ENCODE measurements around the gene PIANP. TPM values are rescaled to one million over a fixed set of nuclear protein-coding genes. Genes with fewer than 3 reads are reported as not detected.

Gene PIANP
- total and polyA plus RNA-seq, 2 of the 4 experiments (the other 2 are of a cell fraction), result 0.18 to 6.8 TPM

- Histone ChIP-seq H2BK5ac (ENCODE audit: low read depth, low read length, poor library complexity, severe bottlenecking) (no peak overlapping the region), H2AK5ac (ENCODE audit: low read depth, low read length) (no peak overlapping the region), H2BK15ac (ENCODE audit: low read depth, low read length) (no peak overlapping the region), H3K4me1 (ENCODE audit: control insufficient read depth, insufficient read depth, low read length) (no peaks in the 10 kb centered on the region), H3K27ac (ENCODE audit: insufficient read depth, low read length) (no peak overlapping the region), H4K8ac (ENCODE audit: low read depth in 2 of 2, low read length in 2 of 2) (no peak overlapping the region), H4K20me1 (ENCODE audit: insufficient read depth, low read length) (no peaks in the 10 kb centered on the region), H3K9me3 (ENCODE audit: control insufficient read depth, insufficient read depth, low read length) (peaks cover 19% of the 10 kb centered on the region), H3K36me3 (ENCODE audit: control insufficient read depth, insufficient read depth, low read length) (peaks cover 12% of the 10 kb centered on the region), H3K9me1 (ENCODE audit: insufficient read depth, low read length) (no peaks in the 10 kb centered on the region), H4K5ac (ENCODE audit: low read depth, low read length) (no peak overlapping the region), H3K23ac (ENCODE audit: low read depth, low read length) (no peak overlapping the region), H2BK120ac (ENCODE audit: low read depth, low read length) (no peak overlapping the region), H3K14ac (replicated peaks; ENCODE audit: low read depth, low read length) (no peak overlapping the region), H3K56ac (ENCODE audit: extremely low read depth, insufficient read depth, low read length) (no peak overlapping the region), H3K4me2 (ENCODE audit: low read depth, low read length) (no peak overlapping the region), H3K4me3 (ENCODE audit: insufficient read depth, low read depth, low read length) (no peak overlapping the region), H3K27me3 (ENCODE audit: control insufficient read depth, insufficient read depth, low read length) (peaks cover 20% of the 10 kb centered on the region), H3K79me1 (ENCODE audit: low read depth in 1 of 2, low read length in 2 of 2) (no peaks in the 10 kb centered on the region), H2AK9ac (replicated peaks; ENCODE audit: low read depth, low read length, poor library complexity) (no peak overlapping the region), H2AFZ (replicated peaks; ENCODE audit: low read length, poor library complexity) (peak overlapping the region; percentile 48), H3K18ac (ENCODE audit: low read depth, low read length) (no peak overlapping the region), H2BK20ac (ENCODE audit: low read depth, low read length) (no peak overlapping the region), H3K9ac (ENCODE audit: low read depth, low read length) (no peak overlapping the region), H4K91ac (ENCODE audit: insufficient read depth, low read depth, low read length) (no peak overlapping the region), H3K4ac (ENCODE audit: low read depth, low read length) (no peak overlapping the region)
- no TSS peak for BruUV-seq (replicated peaks)
- CTCF ChIA-PET, result interaction anchor here (1.0 kb wide), 1 partner anchor 86 kb away, joined by 4 read pairs; no protein-coding TSS in a partner anchor
- POLR2A ChIA-PET (ENCODE audit: unreplicated experiment), result no interaction called here
- TF ChIP-seq MXI1 (IDR thresholded peaks at IDR 0.05; ENCODE audit: borderline replicate concordance, low read depth, low read length), result no peak
- TF ChIP-seq MAFK (IDR thresholded peaks at IDR 0.05; ENCODE audit: low read depth, low read length), result no peak
- no peak for TF ChIP-seq CTCF (conservative IDR thresholded peaks at IDR 0.05; ENCODE audit: low read depth, low read length)
- TF ChIP-seq BHLHE40 (IDR thresholded peaks at IDR 0.05; ENCODE audit: low read depth, low read length), result no peak
- TF ChIP-seq FOS (IDR thresholded peaks at IDR 0.05; ENCODE audit: low read depth, low read length), result no peak
- no peak for TF ChIP-seq RAD21 (IDR thresholded peaks at IDR 0.05; ENCODE audit: low read length)
- TF ChIP-seq CHD1 (IDR thresholded peaks at IDR 0.05; ENCODE audit: low read depth, low read length), result no peak
- TF ChIP-seq SMC3 (IDR thresholded peaks at IDR 0.05; ENCODE audit: low read depth, low read length), result no peak
- no peak for TF ChIP-seq USF2 (IDR thresholded peaks at IDR 0.05; ENCODE audit: low read depth, low read length)
- TF ChIP-seq ELK1 (IDR thresholded peaks at IDR 0.05; ENCODE audit: borderline replicate concordance, low read depth, low read length), result no peak
- no peak for TF ChIP-seq RFX5 (IDR thresholded peaks at IDR 0.05; ENCODE audit: low read depth, low read length)
- no peak for TF ChIP-seq MAZ (IDR thresholded peaks at IDR 0.05; ENCODE audit: borderline replicate concordance, low read depth, low read length)
- ATAC-seq (ENCODE audit: low read depth) (no peak), DNase-seq (no peak)
- dilution Hi-C loops (cut with HindIII; ENCODE audit: low sequenced_read_pairs, unreplicated experiment) (no loop called here), intact Hi-C loops (cut with micrococcal nuclease) (no loop called here), in situ Hi-C loops (cut with MboI; ENCODE audit: low sequenced_read_pairs) (no loop called here)
- WGBS, 2 experiments (ENCODE audit: extremely low coverage in 2 of 2, insufficient read length in 1 of 2), result no CpG with 5 or more reads among the region's 6 CpGs
These were observed 56.4 kb downstream of the PIANP start for GRCh38 chr12:6644257-6644596.

Measured in IMR-90 (cell line).